Ishikawa (cell line): ENCODE data around the gene ELOVL2.

Source experiments
- EP300 ChIP-seq: IDR thresholded peaks from 2 replicates; pipeline ENCODE4 v1.6.1; 2012; ENCODE audit warnings: borderline replicate concordance
- NFIC ChIP-seq: IDR thresholded peaks from 2 replicates; pipeline ENCODE4 v1.6.1; 2012
- REST ChIP-seq: IDR thresholded peaks from 2 replicates; pipeline ENCODE4 v1.6.1; 2012; ENCODE audit warnings: low read depth, mild to moderate bottlenecking

- no peak for TF ChIP-seq NFIC
- TF ChIP-seq REST: no peak
- TF ChIP-seq EP300: no peak
Measured at GRCh38 chr6:11042025-11042749, 1.9 kb downstream of the ELOVL2 start.
